HEK293 (cell line): Measurements from ENCODE around the gene MTHFSD.
A peak's percentile ranks its signal among the peaks of the same experiment; 100 is the strongest.

Experiments
- CTCF ChIA-PET: fragments of 350-600 bp; formaldehyde crosslinking; extraction: SDS; loops from one replicate; lab custom pipeline; 2021; ENCODE audit warnings: antibody characterized with exemption; lab: Yijun Ruan, JAX
- POLR2A ChIA-PET: fragments of 300-600 bp; formaldehyde crosslinking; extraction: SDS; loops from one replicate; lab custom pipeline; 2020; ENCODE audit warnings: antibody characterized with exemption, inconsistent platforms; lab: Yijun Ruan, JAX
- H3K27ac ChIP-seq: fragments of 200-500 bp; sonication (Bioruptor generic); 2 replicates; pipeline ENCODE4 v1.5.1; 2014; ENCODE audit warnings: low read depth, low read length, control low read depth, inconsistent platforms; ENCODE audit errors: extremely low read depth
- H3K36me3 ChIP-seq, 2 experiments: fragments of 200-500 bp in 1 of 2; sonication (Bioruptor generic) in 1 of 2; 1 replicate in 1 of 2; 2 replicates in 1 of 2; pipeline ENCODE4 v1.5.1; 2014 to 2017; ENCODE audit warnings: inconsistent platforms in 2 of 2, low read length in 2 of 2; ENCODE audit not compliant: control insufficient read depth in 2 of 2, insufficient read depth in 1 of 2
- H3K4me1 ChIP-seq: fragments of 200-500 bp; sonication (Bioruptor generic); 2 replicates; pipeline ENCODE4 v1.5.1; 2014; ENCODE audit warnings: mild to moderate bottlenecking, low read length, inconsistent platforms; ENCODE audit not compliant: control insufficient read depth, insufficient read depth
- H3K4me3 ChIP-seq: 2 replicates; pipeline ENCODE4 v1.5.1; 2011; ENCODE audit warnings: low read depth, mild to moderate bottlenecking, control low read depth, low read length, moderate library complexity
- H3K9me3 ChIP-seq: fragments of 200-500 bp; sonication (Bioruptor generic); 2 replicates; pipeline ENCODE4 v1.5.1; 2014; ENCODE audit warnings: low read depth, low read length, inconsistent platforms; ENCODE audit not compliant: control insufficient read depth, insufficient read depth
- GFI1B ChIP-seq: fragments of 450-650 bp; formaldehyde crosslinking; IDR thresholded peaks from 2 replicates; pipeline ENCODE4 v1.5.1; 2016; ENCODE audit warnings: missing biosample characterization, missing genetic modification characterization
- KLF16 ChIP-seq: fragments of 450-650 bp; formaldehyde crosslinking; IDR thresholded peaks from 2 replicates; pipeline ENCODE4 v1.5.1; 2017; ENCODE audit warnings: missing biosample characterization, missing genetic modification characterization
- KLF8 ChIP-seq: fragments of 450-650 bp; formaldehyde crosslinking; IDR thresholded peaks from 2 replicates; pipeline ENCODE4 v1.5.1; 2016; ENCODE audit warnings: missing biosample characterization, missing genetic modification characterization
- ZFP3 ChIP-seq: fragments of 450-650 bp; formaldehyde crosslinking; IDR thresholded peaks from 2 replicates; pipeline ENCODE4 v1.5.1; 2016; ENCODE audit warnings: low read depth, missing biosample characterization, missing genetic modification characterization
- ZNF133 ChIP-seq: fragments of 450-650 bp; formaldehyde crosslinking; IDR thresholded peaks from 2 replicates; pipeline ENCODE4 v1.5.1; 2016; ENCODE audit warnings: missing biosample characterization, missing genetic modification characterization
- ZNF175 ChIP-seq: fragments of 450-650 bp; formaldehyde crosslinking; IDR thresholded peaks from 2 replicates; pipeline ENCODE4 v1.5.1; 2016; ENCODE audit warnings: missing biosample characterization, missing genetic modification characterization
- ZNF19 ChIP-seq: fragments of 450-650 bp; formaldehyde crosslinking; IDR thresholded peaks from 2 replicates; pipeline ENCODE4; 2016; ENCODE audit warnings: missing biosample characterization, missing genetic modification characterization, low read depth
- ZNF433 ChIP-seq: fragments of 450-650 bp; formaldehyde crosslinking; IDR thresholded peaks from 2 replicates; pipeline ENCODE4 v1.5.1; 2016; ENCODE audit warnings: missing biosample characterization, missing genetic modification characterization, low read depth
- ZNF449 ChIP-seq: fragments of 450-650 bp; formaldehyde crosslinking; IDR thresholded peaks from 2 replicates; pipeline ENCODE4 v1.5.1; 2017; ENCODE audit warnings: missing biosample characterization, mild to moderate bottlenecking, missing genetic modification characterization, moderate library complexity
- ZNF544 ChIP-seq: fragments of 450-650 bp; formaldehyde crosslinking; IDR thresholded peaks from 2 replicates; pipeline ENCODE4 v1.5.0; 2017; ENCODE audit warnings: missing biosample characterization, missing genetic modification characterization
- ZNF610 ChIP-seq: fragments of 450-650 bp; formaldehyde crosslinking; IDR thresholded peaks from 2 replicates; pipeline ENCODE4 v1.5.1; 2016; ENCODE audit warnings: missing biosample characterization, missing genetic modification characterization, borderline replicate concordance
- ZNF629 ChIP-seq: fragments of 450-650 bp; formaldehyde crosslinking; IDR thresholded peaks from 2 replicates; pipeline ENCODE4 v1.5.1; 2017; ENCODE audit warnings: missing biosample characterization, missing genetic modification characterization
- ZNF658 ChIP-seq: fragments of 450-650 bp; formaldehyde crosslinking; IDR thresholded peaks from 2 replicates; pipeline ENCODE4; 2016; ENCODE audit warnings: missing biosample characterization, missing genetic modification characterization
- ZNF670 ChIP-seq: fragments of 450-650 bp; formaldehyde crosslinking; IDR thresholded peaks from 2 replicates; pipeline ENCODE4 v1.5.1; 2016; ENCODE audit warnings: missing biosample characterization, missing genetic modification characterization, low read depth
- ZNF785 ChIP-seq: fragments of 450-650 bp; formaldehyde crosslinking; IDR thresholded peaks from 2 replicates; pipeline ENCODE4 v1.5.1; 2016; ENCODE audit warnings: missing biosample characterization, missing genetic modification characterization
- ZNF791 ChIP-seq: fragments of 450-650 bp; formaldehyde crosslinking; IDR thresholded peaks from 2 replicates; pipeline ENCODE4 v1.5.1; 2016; ENCODE audit warnings: missing biosample characterization, missing genetic modification characterization
- ZXDB ChIP-seq: fragments of 450-650 bp; formaldehyde crosslinking; IDR thresholded peaks from 2 replicates; pipeline ENCODE4 v1.5.1; 2016; ENCODE audit warnings: missing biosample characterization, missing genetic modification characterization
- TF ChIP-seq, protein P1 (sequence below): fragments of 450-650 bp; formaldehyde crosslinking; IDR thresholded peaks from 2 replicates; pipeline ENCODE4 v1.5.1; 2016; ENCODE audit warnings: missing biosample characterization, missing genetic modification characterization, borderline replicate concordance

Gene MTHFSD

DNA sequence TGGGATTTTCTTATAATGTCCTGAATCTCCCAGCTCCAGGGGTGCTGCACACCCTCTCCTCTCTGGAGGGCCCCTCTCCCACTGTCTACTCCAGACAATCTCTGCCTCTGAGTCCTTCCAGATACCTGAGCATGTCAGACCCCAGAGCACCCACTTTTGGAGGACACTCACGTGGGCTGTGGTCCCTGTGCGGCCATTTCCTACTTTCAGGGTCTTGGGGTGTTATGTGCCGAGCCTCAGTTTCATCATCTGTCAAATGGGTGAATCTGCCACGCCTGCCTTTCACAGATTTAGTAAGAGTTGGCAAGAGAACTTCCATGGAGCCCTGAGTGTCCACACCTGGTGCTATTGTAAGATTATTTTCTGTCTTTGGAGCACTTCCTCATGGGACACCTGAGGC, 19.6 kb upstream of the MTHFSD start:
- peaks cover 3% of the 10 kb centered on the region; the same call in 1 of the 2 replicates for H3K4me1 ChIP-seq
- H3K36me3 ChIP-seq: no peaks in the 10 kb centered on the region
- H3K9me3 ChIP-seq: no peaks in the 10 kb centered on the region
- TF ChIP-seq ZXDB (tag by site-specific recombination) (no peak), ZNF19 (no peak), ZNF175 (no peak), ZNF785 (tag by site-specific recombination) (no peak), ZNF544 (tag by site-specific recombination) (no peak), ZFP3 (no peak), KLF16 (tag by site-specific recombination) (no peak), ZNF449 (tag by site-specific recombination) (no peak), ZNF670 (no peak), ZNF658 (tag by site-specific recombination) (no peak), ZNF610 (tag by site-specific recombination) (no peak), ZNF629 (no peak), ZNF133 (tag by site-specific recombination) (no peak), ZNF791 (tag by site-specific recombination) (no peak), KLF8 (no peak), GFI1B (tag by site-specific recombination) (no peak)
- TF ChIP-seq, protein P1, sequence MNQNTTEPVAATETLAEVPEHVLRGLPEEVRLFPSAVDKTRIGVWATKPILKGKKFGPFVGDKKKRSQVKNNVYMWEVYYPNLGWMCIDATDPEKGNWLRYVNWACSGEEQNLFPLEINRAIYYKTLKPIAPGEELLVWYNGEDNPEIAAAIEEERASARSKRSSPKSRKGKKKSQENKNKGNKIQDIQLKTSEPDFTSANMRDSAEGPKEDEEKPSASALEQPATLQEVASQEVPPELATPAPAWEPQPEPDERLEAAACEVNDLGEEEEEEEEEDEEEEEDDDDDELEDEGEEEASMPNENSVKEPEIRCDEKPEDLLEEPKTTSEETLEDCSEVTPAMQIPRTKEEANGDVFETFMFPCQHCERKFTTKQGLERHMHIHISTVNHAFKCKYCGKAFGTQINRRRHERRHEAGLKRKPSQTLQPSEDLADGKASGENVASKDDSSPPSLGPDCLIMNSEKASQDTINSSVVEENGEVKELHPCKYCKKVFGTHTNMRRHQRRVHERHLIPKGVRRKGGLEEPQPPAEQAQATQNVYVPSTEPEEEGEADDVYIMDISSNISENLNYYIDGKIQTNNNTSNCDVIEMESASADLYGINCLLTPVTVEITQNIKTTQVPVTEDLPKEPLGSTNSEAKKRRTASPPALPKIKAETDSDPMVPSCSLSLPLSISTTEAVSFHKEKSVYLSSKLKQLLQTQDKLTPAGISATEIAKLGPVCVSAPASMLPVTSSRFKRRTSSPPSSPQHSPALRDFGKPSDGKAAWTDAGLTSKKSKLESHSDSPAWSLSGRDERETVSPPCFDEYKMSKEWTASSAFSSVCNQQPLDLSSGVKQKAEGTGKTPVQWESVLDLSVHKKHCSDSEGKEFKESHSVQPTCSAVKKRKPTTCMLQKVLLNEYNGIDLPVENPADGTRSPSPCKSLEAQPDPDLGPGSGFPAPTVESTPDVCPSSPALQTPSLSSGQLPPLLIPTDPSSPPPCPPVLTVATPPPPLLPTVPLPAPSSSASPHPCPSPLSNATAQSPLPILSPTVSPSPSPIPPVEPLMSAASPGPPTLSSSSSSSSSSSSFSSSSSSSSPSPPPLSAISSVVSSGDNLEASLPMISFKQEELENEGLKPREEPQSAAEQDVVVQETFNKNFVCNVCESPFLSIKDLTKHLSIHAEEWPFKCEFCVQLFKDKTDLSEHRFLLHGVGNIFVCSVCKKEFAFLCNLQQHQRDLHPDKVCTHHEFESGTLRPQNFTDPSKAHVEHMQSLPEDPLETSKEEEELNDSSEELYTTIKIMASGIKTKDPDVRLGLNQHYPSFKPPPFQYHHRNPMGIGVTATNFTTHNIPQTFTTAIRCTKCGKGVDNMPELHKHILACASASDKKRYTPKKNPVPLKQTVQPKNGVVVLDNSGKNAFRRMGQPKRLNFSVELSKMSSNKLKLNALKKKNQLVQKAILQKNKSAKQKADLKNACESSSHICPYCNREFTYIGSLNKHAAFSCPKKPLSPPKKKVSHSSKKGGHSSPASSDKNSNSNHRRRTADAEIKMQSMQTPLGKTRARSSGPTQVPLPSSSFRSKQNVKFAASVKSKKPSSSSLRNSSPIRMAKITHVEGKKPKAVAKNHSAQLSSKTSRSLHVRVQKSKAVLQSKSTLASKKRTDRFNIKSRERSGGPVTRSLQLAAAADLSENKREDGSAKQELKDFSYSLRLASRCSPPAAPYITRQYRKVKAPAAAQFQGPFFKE (tag by site-specific recombination): no peak
- ChIA-PET CTCF (interaction anchor here (0.6 to 2.1 kb wide), 10 partner anchors 10 to 704 kb away, joined by 3 to 10 read pairs (median 3); no protein-coding TSS in a partner anchor), POLR2A (no interaction called here)
- H3K4me3 ChIP-seq: no peak overlapping the region
- no peak overlapping the region for H3K27ac ChIP-seq

DNA sequence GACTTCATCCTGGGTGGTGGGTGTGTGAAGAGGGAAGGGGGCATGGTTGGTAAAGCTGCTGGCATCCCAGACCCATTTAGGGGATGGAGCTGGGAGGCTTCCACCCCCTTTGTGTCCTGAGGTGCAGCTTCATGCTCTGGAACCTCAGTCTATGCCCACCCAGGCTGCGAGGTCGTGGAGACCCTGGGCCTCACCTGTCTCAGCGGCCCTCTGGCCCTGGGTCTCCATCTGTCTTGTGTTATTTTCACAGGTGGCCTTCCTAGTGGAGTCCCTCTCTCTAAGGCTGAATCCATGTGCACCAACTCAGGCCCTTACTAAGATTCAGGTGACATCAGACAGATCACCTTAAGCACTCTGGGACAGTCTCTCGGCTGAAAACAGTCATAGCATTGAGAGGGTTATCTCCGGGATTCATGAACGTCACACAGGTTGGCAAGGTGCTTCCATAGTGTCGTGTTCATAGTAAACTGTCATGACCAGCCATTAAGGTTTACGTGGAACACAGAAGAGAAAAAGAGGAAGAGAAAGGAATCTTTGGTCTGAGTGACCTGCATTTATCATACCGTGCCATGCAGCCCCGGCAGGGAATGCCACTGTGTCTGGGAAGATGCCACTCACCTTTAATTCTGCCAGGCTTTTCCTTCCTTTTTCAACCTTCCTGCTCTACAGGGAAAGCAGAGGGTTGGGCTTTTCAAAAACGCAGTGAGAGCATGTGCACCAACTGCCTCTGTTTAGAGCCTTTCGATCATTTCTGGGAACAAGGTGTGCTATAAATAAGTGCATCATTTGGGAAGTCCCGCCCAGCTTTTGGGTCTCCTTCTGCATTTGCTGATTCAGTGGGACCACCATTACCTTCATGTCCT, 18.8 kb upstream of the MTHFSD start:
- POLR2A ChIA-PET: no interaction called here
- Histone ChIP-seq H3K36me3 (no peaks in the 10 kb centered on the region), H3K4me1 (peaks cover 3% of the 10 kb centered on the region; the same call in 1 of the 2 replicates), H3K4me3 (no peak overlapping the region), H3K27ac (no peak overlapping the region), H3K9me3 (no peaks in the 10 kb centered on the region)
- CTCF ChIA-PET: interaction anchor here (0.7 to 1.6 kb wide), 2 partner anchors 11 to 705 kb away, joined by 3 read pairs; no protein-coding TSS in a partner anchor
- TF ChIP-seq ZNF433 (tag by site-specific recombination) (no peak), ZNF449 (tag by site-specific recombination) (peak; percentile 75; the same call in 1 of the 2 replicates)
